ENCODE measurements around the gene CDH9. TPM values are rescaled to one million over a fixed set of nuclear protein-coding genes. Genes with fewer than 3 reads are reported as not detected.

Gene CDH9, protein sequence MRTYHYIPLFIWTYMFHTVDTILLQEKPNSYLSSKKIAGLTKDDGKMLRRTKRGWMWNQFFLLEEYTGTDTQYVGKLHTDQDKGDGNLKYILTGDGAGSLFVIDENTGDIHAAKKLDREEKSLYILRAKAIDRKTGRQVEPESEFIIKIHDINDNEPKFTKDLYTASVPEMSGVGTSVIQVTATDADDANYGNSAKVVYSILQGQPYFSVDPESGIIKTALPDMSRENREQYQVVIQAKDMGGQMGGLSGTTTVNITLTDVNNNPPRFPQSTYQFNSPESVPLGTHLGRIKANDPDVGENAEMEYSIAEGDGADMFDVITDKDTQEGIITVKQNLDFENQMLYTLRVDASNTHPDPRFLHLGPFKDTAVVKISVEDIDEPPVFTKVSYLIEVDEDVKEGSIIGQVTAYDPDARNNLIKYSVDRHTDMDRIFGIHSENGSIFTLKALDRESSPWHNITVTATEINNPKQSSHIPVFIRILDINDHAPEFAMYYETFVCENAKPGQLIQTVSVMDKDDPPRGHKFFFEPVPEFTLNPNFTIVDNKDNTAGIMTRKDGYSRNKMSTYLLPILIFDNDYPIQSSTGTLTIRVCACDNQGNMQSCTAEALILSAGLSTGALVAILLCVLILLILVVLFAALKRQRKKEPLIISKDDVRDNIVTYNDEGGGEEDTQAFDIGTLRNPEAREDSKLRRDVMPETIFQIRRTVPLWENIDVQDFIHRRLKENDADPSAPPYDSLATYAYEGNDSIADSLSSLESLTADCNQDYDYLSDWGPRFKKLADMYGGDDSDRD
- 10 to 100 TPM in 2 of 3 donors, 1 to 10 TPM in 1; 8.1 to 13.5 (median 12.7) TPM for polyA plus RNA-seq (ENCODE audit: insufficient read length in 3 of 3)

DNA sequence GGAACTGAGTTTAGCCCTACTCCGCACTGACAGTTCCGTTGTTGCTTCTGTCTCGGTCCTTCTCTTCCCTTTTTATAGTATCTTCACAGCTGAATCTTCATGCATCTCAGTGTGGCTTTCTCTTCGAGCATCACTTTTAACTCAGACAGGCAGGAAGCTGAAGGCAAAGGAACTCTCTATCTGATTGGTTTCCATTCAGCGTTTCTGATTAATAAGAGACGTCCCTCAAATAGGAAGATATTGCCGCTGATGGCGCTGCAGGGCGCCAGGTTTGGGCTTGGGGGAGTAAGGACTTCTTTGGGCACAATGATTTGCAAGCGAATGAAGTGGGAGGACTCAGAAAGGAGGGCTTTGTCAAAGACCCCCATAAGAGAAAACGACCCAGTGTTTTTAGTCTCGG lies at the start of gene CDH9:
TSS of gene CDH9 (minus strand) at position 111 of the 400 bp plus-strand sequence. CDS start 50,253 bp downstream, outside the sequence.
- DNase-seq (ENCODE audit: low read depth in 3 of 3, low spot score in 2 of 3), result peak in 1 of 3 donors; percentile 3

DNA sequence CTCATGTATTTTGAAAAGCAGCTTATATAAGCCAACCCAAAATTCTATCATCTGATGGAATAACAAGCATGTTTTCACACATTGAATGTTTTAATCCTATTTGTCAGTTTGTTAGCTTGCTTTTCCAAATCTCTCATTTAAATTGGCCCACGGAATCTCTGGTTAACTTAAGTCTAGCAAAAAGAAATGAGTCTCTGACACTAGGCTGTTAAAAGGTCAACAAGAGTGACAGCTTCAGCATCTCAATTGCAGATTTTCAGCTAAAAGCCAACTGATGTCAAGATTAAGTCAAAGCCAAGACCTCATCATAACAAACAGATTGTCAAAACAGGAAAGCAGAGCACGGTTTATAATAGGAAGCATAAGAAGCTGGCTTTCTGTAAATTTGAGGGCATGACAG lies 49.4 kb upstream of the CDH9 start:
- DNase-seq (ENCODE audit: low read depth in 3 of 3, low spot score in 2 of 3), result no peak

- no peak for DNase-seq (ENCODE audit: low read depth in 3 of 3, low spot score in 2 of 3)
Measured at GRCh38 chr5:27083449-27084415, 45.3 kb upstream of the CDH9 start.

- DNase-seq (ENCODE audit: low read depth in 3 of 3, low spot score in 2 of 3), result no peak
Measured at GRCh38 chr5:27080147-27080546, 41.8 kb upstream of the CDH9 start.

DNA sequence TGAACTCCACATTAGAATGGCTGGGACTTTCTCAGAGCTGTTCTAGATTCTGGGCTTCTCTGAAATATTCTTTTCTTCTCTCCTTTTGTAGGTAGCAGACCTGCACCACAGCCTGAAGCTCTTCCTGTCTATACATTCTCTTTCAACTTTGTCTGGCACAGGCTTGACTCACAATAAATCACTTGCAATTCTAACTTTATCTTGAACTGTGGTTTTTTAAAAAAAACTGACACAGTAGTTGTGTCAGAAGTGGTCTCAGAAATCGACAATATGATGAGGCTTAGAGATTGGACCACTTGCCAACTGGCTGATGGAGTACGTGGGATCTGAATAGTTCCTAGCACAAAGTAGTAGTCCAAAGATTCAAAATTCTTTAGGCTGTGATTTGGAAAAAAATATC lies 24.1 kb upstream of the CDH9 start:
- no peak for DNase-seq (ENCODE audit: low read depth in 3 of 3, low spot score in 2 of 3)

DNA sequence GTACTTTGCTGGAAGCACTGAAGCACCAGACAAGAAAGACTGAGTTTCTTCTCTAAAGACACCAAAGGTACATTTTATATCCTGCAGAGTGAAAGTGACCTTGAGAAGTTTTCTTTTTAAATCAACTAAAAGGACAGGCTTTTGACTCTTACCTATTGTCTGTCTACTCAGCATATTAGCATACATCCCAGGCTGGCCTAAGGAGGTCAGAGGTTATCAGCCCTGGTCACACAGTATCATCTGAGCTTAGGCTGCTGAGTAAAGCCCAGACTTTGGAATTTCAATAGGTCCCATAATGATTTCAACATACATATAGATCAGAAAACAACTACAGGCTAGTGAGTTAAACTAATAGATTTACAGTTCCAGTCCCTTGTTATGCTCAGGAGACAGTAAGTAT lies 10.1 kb upstream of the CDH9 start:
- DNase-seq (ENCODE audit: low read depth in 3 of 3, low spot score in 2 of 3), result no peak

DNA sequence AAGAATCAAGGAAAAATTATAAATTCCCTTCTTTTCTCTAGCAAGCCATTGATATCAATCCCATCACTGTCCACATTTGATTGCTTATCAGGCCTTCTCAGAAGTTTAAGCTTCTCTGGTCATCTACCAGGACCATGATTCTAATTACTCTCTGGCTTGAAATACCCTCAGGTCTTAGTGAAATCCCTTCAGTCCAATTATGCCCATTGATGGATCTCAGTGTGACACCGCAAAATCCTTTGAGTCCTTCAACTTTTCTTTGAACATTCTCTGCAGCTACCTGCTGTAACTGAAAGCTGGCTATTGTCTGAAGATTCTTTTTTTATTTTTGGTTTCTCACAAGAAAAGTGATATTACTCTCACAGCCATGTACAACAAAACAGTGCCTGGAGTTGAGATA lies 3.0 kb upstream of the CDH9 start:
- DNase-seq (ENCODE audit: low read depth in 3 of 3, low spot score in 2 of 3), result no peak

GRCh38 chr5:27034565-27034964 lies 3.8 kb downstream of the CDH9 start:
- DNase-seq (ENCODE audit: low read depth in 3 of 3, low spot score in 2 of 3), result no peak

- DNase-seq (ENCODE audit: low read depth in 3 of 3, low spot score in 2 of 3), result no peak
Measured at GRCh38 chr5:27026801-27027200, 11.6 kb downstream of the CDH9 start.

DNA sequence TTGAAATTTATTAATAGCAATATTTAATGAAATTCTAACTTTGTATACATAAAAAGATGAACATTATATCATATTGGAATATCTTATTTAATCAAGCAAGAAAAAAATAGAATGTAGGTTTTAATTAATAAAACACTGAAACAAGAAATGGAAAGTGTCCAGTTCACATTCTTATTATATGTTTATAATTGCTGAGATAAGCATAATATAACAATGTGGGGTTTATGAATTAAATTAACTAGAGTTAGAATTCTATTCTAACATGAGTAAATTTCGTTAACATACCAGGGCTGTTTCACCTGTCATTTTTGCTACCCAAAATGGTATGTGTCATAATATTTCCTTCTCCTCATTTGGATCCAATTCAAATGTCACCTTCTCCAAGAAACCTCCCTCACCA lies 12.3 kb downstream of the CDH9 start:
- DNase-seq (ENCODE audit: low read depth in 3 of 3, low spot score in 2 of 3), result no peak

DNA sequence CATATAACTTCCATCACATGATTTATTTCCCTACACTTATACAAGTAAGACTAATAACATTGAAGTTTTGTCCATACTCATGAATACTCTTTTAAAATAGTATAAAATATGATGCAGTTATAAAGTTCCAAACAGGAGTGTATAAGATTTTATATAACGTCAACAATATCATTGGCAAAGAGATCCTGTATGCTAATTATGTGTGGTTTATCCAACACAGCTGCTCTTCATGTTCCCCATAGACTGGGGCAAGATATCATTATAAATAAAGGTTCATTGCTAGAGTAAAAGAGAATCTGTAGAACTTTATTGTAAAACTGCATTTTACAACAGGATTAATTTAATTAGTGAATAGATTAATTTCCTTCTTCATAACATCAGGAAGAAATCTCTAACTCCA lies 16.9 kb downstream of the CDH9 start:
- no peak for DNase-seq (ENCODE audit: low read depth in 3 of 3, low spot score in 2 of 3)

GRCh38 chr5:27020973-27021372 lies 17.4 kb downstream of the CDH9 start:
- peak in 1 of 3 donors; percentile 8 for DNase-seq (ENCODE audit: low read depth in 3 of 3, low spot score in 2 of 3)

GRCh38 chr5:27015758-27016157 lies 22.6 kb downstream of the CDH9 start:
- DNase-seq (ENCODE audit: low read depth in 3 of 3, low spot score in 2 of 3), result no peak

GRCh38 chr5:27011274-27011673 lies 27.1 kb downstream of the CDH9 start:
- DNase-seq (ENCODE audit: low read depth in 3 of 3, low spot score in 2 of 3), result no peak

- no peak for DNase-seq (ENCODE audit: low read depth in 3 of 3, low spot score in 2 of 3)
Measured at GRCh38 chr5:27010646-27011045, 27.7 kb downstream of the CDH9 start.

- DNase-seq (ENCODE audit: low read depth in 3 of 3, low spot score in 2 of 3), result no peak
Measured at GRCh38 chr5:27009540-27009915, 28.9 kb downstream of the CDH9 start.

- no peak for DNase-seq (ENCODE audit: low read depth in 3 of 3, low spot score in 2 of 3)
Measured at GRCh38 chr5:27008604-27009539, 29.5 kb downstream of the CDH9 start.

GRCh38 chr5:27007121-27007520 lies 31.3 kb downstream of the CDH9 start:
- DNase-seq (ENCODE audit: low read depth in 3 of 3, low spot score in 2 of 3), result no peak

DNA sequence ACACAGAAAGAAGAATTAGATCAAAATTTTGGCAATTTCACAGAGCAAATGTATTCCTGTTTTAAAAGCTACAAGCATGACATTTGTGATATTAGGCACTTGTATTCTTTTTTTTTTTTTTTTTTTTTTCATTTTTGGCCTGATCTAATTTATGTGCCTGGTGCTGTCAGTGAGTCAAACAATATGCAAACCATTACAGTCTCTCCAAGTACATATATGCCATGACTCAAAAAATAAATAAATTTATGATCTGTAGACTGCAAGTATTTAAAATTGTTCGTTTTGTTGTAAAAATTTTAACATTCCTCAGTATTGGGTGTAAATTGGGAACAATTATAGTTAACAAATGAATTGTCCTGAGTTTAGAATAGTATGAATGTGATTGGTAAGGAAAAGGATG lies 51.4 kb downstream of the CDH9 start:
- no peak for DNase-seq (ENCODE audit: low read depth in 3 of 3, low spot score in 2 of 3)

DNA sequence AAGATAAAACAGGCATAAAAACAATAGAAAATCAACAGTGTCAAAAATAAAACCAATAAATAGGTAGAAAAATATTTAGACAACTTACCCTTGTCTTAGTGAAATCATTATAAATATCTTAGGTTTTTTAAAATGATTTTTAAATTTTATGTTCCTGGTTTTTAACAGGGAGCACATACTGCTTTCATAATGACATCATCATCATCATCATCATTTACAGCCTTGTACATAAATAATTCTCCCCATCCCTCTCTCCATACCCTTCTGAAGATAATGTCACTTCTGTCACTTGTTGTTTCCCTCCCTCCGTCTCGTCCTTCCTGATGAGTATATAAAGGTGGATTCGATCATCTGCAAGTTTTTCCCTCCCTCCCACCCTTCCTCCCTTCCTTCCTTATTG lies 56.6 kb downstream of the CDH9 start:
- DNase-seq (ENCODE audit: low read depth in 3 of 3, low spot score in 2 of 3), result no peak
